Endothelial cell of umbilical vein (primary cell): Measurements from ENCODE around the gene STARD3NL. TPM values are rescaled to one million over a fixed set of nuclear protein-coding genes. Genes with fewer than 3 reads are reported as not detected.
"Not testable (repeated sequence)": the region's sequence is repeated elsewhere in the genome, so short reads cannot be mapped to it uniquely, and the experiment has no call there.

ENCODE experiments used
- BruUV-seq: library from RNA; stranded (reverse); fragments of 400-500 nt; replicated peaks from 2 replicates; lab custom pipeline; 2021; lab: Mats Ljungman, UMichigan
- CTCF ChIA-PET: fragments of 300-600, 350-600 bp; sonication (Branson Sonifier 250); formaldehyde crosslinking; loops from one replicate; lab custom pipeline; 2021; ENCODE audit warnings: antibody characterized with exemption, inconsistent platforms; lab: Charles Lee
- POLR2A ChIA-PET: fragments of 300-600, 350-600 bp; sonication (Branson Sonifier 250); formaldehyde crosslinking; loops from one replicate; lab custom pipeline; 2021; ENCODE audit warnings: antibody characterized with exemption, inconsistent platforms; lab: Charles Lee
- DNase-seq: peaks from one replicate; pipeline ENCODE4 v3.0.0-alpha.2; 2011; ENCODE audit warnings: low read depth, low spot score
- FAIRE-seq: peaks from 2 replicates; lab custom pipeline; 2011; peaks lifted over from hg19 to GRCh38; lab: Jason Lieb, UNC
- H2AFZ ChIP-seq: 2 replicates; pipeline ENCODE4 v1.6.0; 2012; ENCODE audit warnings: low read depth, low read length, control low read depth, inconsistent platforms
- H3K27ac ChIP-seq: 2 replicates; pipeline ENCODE4 v1.5.1; 2011; ENCODE audit warnings: low read depth, mild to moderate bottlenecking, control low read depth, low read length, moderate library complexity; ENCODE audit not compliant: insufficient read depth
- H3K27me3 ChIP-seq, 2 experiments: 2 replicates each; pipeline versions ENCODE4 v1.6.0 to v1.6.1; 2011; ENCODE audit warnings: low read length in 2 of 2, mixed read lengths in 1 of 2; ENCODE audit not compliant: control insufficient read depth in 2 of 2, insufficient read depth in 2 of 2
- H3K36me3 ChIP-seq, 2 experiments: 2 replicates in 1 of 2; 3 replicates in 1 of 2; pipeline ENCODE4 v1.5.1; 2011; ENCODE audit warnings: low read length in 2 of 2, mild to moderate bottlenecking in 1 of 2, moderate library complexity in 1 of 2; ENCODE audit not compliant: control insufficient read depth in 2 of 2, insufficient read depth in 2 of 2; ENCODE audit errors: extremely low read depth in 1 of 2
- H3K4me1 ChIP-seq: 3 replicates; pipeline ENCODE4 v1.5.1; 2011; ENCODE audit warnings: mild to moderate bottlenecking, low read length; ENCODE audit not compliant: control insufficient read depth, insufficient read depth; ENCODE audit errors: extremely low read depth
- H3K4me2 ChIP-seq: 2 replicates; pipeline ENCODE4 v1.6.1; 2011; ENCODE audit warnings: low read length, control low read depth, mixed read lengths; ENCODE audit not compliant: insufficient read depth
- H3K4me3 ChIP-seq, 3 experiments: fragments of 200-600 bp in 1 of 3; sonication (generic), shearing (Covaris generic) in 1 of 3; replicated peaks in 1 of 3; 2 replicates each; pipeline ENCODE4 v1.5.1; 2011 to 2016; ENCODE audit warnings: control low read depth in 3 of 3, low read length in 3 of 3, mild to moderate bottlenecking in 2 of 3, inconsistent platforms in 1 of 3, low read depth in 1 of 3, moderate library complexity in 1 of 3; ENCODE audit not compliant: insufficient read depth in 1 of 3
- H3K79me2 ChIP-seq: 2 replicates; pipeline ENCODE4 v1.6.0; 2012; ENCODE audit warnings: low read length, inconsistent platforms; ENCODE audit not compliant: control insufficient read depth, insufficient read depth
- H3K9ac ChIP-seq: replicated peaks from 2 replicates; pipeline ENCODE3; 2011; ENCODE audit warnings: low read length, control low read depth; ENCODE audit not compliant: insufficient read depth; ENCODE audit errors: extremely low read depth
- H3K9me1 ChIP-seq: replicated peaks from 3 replicates; pipeline ENCODE4 v1.6.0; 2011; ENCODE audit warnings: mild to moderate bottlenecking, low read length; ENCODE audit not compliant: control insufficient read depth, insufficient read depth; ENCODE audit errors: extremely low read depth
- H3K9me3 ChIP-seq: replicated peaks from 2 replicates; pipeline ENCODE4 v1.5.1; 2012; ENCODE audit warnings: low read length, inconsistent platforms; ENCODE audit not compliant: control insufficient read depth, insufficient read depth
- H4K20me1 ChIP-seq: replicated peaks from 2 replicates; pipeline ENCODE3; 2011; ENCODE audit warnings: mild to moderate bottlenecking, low read length; ENCODE audit not compliant: control insufficient read depth, insufficient read depth; ENCODE audit errors: extremely low read depth
- CTCF ChIP-seq, 2 donors: IDR thresholded peaks; 1 replicate in 1 of 2; 2 replicates in 1 of 2; pipeline ENCODE4 v1.5.1; 2011; ENCODE audit warnings: low read length in 2 of 2, mild to moderate bottlenecking in 2 of 2, moderate library complexity in 2 of 2, control low read depth in 1 of 2, inconsistent platforms in 1 of 2, low read depth in 1 of 2; ENCODE audit not compliant: insufficient read depth in 1 of 2; ENCODE audit errors: extremely low read depth in 1 of 2
- EZH2 ChIP-seq: IDR thresholded peaks from 2 replicates; pipeline ENCODE4 v1.6.1; 2012; ENCODE audit warnings: borderline replicate concordance, low read depth, mild to moderate bottlenecking, moderate library complexity, low read length, inconsistent platforms; ENCODE audit not compliant: severe bottlenecking
- FOS ChIP-seq: IDR thresholded peaks from 2 replicates; pipeline ENCODE4 v1.6.1; 2011; ENCODE audit warnings: mild to moderate bottlenecking, low read length, moderate library complexity, borderline replicate concordance; ENCODE audit not compliant: insufficient read depth
- GATA2 ChIP-seq: IDR thresholded peaks from 2 replicates; pipeline ENCODE4 v1.7.0; 2011; ENCODE audit warnings: low read depth, mild to moderate bottlenecking, moderate library complexity, mixed read lengths, low read length; ENCODE audit not compliant: insufficient read length, insufficient read depth
- JUN ChIP-seq: IDR thresholded peaks from 2 replicates; pipeline ENCODE4 v1.6.1; 2011; ENCODE audit warnings: borderline replicate concordance, low read depth; ENCODE audit not compliant: insufficient read length, insufficient read depth
- MAX ChIP-seq: IDR thresholded peaks from 2 replicates; pipeline ENCODE4 v1.6.1; 2011; ENCODE audit not compliant: insufficient read depth, insufficient read length
- MYC ChIP-seq: IDR thresholded peaks from one replicate; pipeline ENCODE4 v1.6.1; 2011; ENCODE audit warnings: mild to moderate bottlenecking, low read depth, low read length
- POLR2AphosphoS5 ChIP-seq: IDR thresholded peaks from 2 replicates; pipeline ENCODE4 v1.6.1; 2012; ENCODE audit warnings: low read depth, mild to moderate bottlenecking, control low read depth, low read length, moderate library complexity; ENCODE audit not compliant: insufficient read depth
- dilution Hi-C: fragments of 300-500 bp; cut with MboI; formaldehyde crosslinking; loops from one replicate; pipeline ENCODE4 v1.15.0; 2019; ENCODE audit warnings: low sequenced_read_pairs; ENCODE audit not compliant: extremely low pct_ligation_motif_present
- intact Hi-C: fragments of 100-400 bp; cut with micrococcal nuclease; formaldehyde crosslinking; loops from one replicate; pipeline ENCODE4 v1.10.0; 2022
- polyA plus RNA-seq, 4 experiments: library from polyadenylated mRNA; depleted of rRNA in 3 of 4; stranded (reverse) in 3 of 4; unstranded in 1 of 4; fragments of >200 nt; gene quantifications; 2 replicates each; pipeline versions ENCODE4 v1.2.1 to v1.2.3, GENCODE V29; 2011 to 2012; ENCODE audit warnings: missing spikeins in 1 of 4
- total RNA-seq: library from RNA; stranded (reverse); gene quantifications from 2 replicates; pipeline ENCODE4 v1.2.3, GENCODE V29; 2021

The STARD3NL gene
- total and polyA plus RNA-seq, 2 donors (not counting 3 experiments of a cell fraction or from before 2014, with no cell fraction given): 52.8 to 73.6 TPM

DNA sequence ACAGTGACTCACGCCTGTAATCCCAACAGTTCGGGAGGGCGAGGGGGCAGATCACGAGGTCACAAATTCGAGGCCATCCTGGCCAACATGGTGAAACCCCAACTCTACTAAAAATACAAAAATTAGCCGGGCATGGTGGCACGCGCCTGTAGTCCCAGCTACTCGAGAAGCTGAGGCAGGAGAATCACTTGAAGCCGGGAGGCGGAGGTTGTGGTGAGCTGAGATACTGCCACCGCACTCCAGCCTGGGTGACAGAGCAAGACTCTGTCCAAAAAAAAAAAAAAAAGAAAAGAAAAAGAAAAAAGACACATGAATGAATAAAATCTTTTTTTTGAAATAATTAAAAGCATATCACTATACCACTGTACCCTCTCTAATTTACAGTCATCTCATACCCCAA lies 83.6 kb downstream of the STARD3NL start:
- H3K4me1 ChIP-seq, H3K4me2 ChIP-seq, H3K79me2 ChIP-seq, H3K36me3 ChIP-seq, DNase-seq, BruUV-seq, POLR2A ChIA-PET, FAIRE-seq, H2AFZ ChIP-seq, CTCF ChIA-PET, H3K9me1 ChIP-seq, dilution Hi-C loops, H3K27me3 ChIP-seq, intact Hi-C loops, H4K20me1 ChIP-seq, H3K9ac ChIP-seq, H3K4me3 ChIP-seq, H3K9me3 ChIP-seq, H3K27ac ChIP-seq: not testable (repeated sequence)

GRCh38 chr7:38262026-38262425 lies 84.0 kb downstream of the STARD3NL start:
- not testable (repeated sequence) for FAIRE-seq, BruUV-seq

GRCh38 chr7:38262545-38262944 lies 84.5 kb downstream of the STARD3NL start:
- FAIRE-seq (peak; percentile 35), DNase-seq (no peak)
- Histone ChIP-seq H3K79me2 (no peaks in the 10 kb centered on the region), H3K9me3 (no peaks in the 10 kb centered on the region), H3K27ac (no peak overlapping the region), H3K36me3 (no peaks in the 10 kb centered on the region), H4K20me1 (no peaks in the 10 kb centered on the region), H3K27me3 (no peaks in the 10 kb centered on the region), H3K4me3 (no peak overlapping the region), H3K9me1 (no peaks in the 10 kb centered on the region), H2AFZ (no peak overlapping the region), H3K4me1 (no peaks in the 10 kb centered on the region), H3K4me2 (no peak overlapping the region), H3K9ac (no peak overlapping the region)
- ChIA-PET POLR2A (no interaction called here), CTCF (no interaction called here)
- no TSS peak for BruUV-seq
- TF ChIP-seq POLR2AphosphoS5 (no peak), FOS (no peak), GATA2 (no peak), JUN (no peak), MAX (no peak), CTCF (IDR thresholded peaks at IDR 0.05; ENCODE audit: extremely low read depth in 1 of 2, insufficient read depth in 1 of 2, low read depth in 1 of 2, low read length in 2 of 2) (no peak), EZH2 (no peak), MYC (no peak)
- dilution Hi-C loops (no loop called here), intact Hi-C loops (no loop called here)

More at GRCh38 chr7:38262026-38262425, 84.0 kb downstream of the STARD3NL start:
- H3K79me2 ChIP-seq, H3K4me1 ChIP-seq, H4K20me1 ChIP-seq, H3K27me3 ChIP-seq, POLR2A ChIA-PET, H3K4me2 ChIP-seq, H3K9ac ChIP-seq, H3K27ac ChIP-seq, H2AFZ ChIP-seq, intact Hi-C loops, CTCF ChIA-PET, H3K9me1 ChIP-seq, H3K9me3 ChIP-seq, H3K4me3 ChIP-seq, dilution Hi-C loops, H3K36me3 ChIP-seq, DNase-seq: not testable (repeated sequence)
